Left colon (tissue), 2 donors: ENCODE data around the gene UXS1. TPM values are rescaled to one million over a fixed set of nuclear protein-coding genes. Genes with fewer than 3 reads are reported as not detected.
A peak's percentile ranks its signal among the peaks of the same experiment; 100 is the strongest.

Experiments
- ATAC-seq: fragments of 200-7000 bp; cut with Tn5 transposase; one replicate; pipeline ENCODE4 v1.9.1; 2020; ENCODE audit warnings: mild to moderate bottlenecking, moderate library complexity
- DNase-seq, 2 donors: peaks; one replicate each; pipeline ENCODE4 v3.0.0-alpha.2; 2020
- intact Hi-C, 2 donors: fragments of 100-400 bp; cut with DNase I in 1 of 2; cut with micrococcal nuclease in 1 of 2; formaldehyde crosslinking; loops; one replicate each; pipeline versions ENCODE4 v1.11.2 to v1.14.0; 2022; cut with DNase I, micrococcal nuclease
- total RNA-seq, 2 donors: library from RNA; stranded (reverse); fragmentation: NEBNext Ultra II Directional; extraction: Animal tissue kit (Norgen Biotek cat#: 25700); gene quantifications; one replicate each; pipeline ENCODE4 v1.2.1, GENCODE V29; 2021
- donor health status: DM: no; HTN: no; CAD: no.
- donor health status: DM: yes; HTN: yes; CAD: no.

The UXS1 gene
- total RNA-seq, 2 donors from 2014 or later, result 32.2 to 35.5 TPM

DNA sequence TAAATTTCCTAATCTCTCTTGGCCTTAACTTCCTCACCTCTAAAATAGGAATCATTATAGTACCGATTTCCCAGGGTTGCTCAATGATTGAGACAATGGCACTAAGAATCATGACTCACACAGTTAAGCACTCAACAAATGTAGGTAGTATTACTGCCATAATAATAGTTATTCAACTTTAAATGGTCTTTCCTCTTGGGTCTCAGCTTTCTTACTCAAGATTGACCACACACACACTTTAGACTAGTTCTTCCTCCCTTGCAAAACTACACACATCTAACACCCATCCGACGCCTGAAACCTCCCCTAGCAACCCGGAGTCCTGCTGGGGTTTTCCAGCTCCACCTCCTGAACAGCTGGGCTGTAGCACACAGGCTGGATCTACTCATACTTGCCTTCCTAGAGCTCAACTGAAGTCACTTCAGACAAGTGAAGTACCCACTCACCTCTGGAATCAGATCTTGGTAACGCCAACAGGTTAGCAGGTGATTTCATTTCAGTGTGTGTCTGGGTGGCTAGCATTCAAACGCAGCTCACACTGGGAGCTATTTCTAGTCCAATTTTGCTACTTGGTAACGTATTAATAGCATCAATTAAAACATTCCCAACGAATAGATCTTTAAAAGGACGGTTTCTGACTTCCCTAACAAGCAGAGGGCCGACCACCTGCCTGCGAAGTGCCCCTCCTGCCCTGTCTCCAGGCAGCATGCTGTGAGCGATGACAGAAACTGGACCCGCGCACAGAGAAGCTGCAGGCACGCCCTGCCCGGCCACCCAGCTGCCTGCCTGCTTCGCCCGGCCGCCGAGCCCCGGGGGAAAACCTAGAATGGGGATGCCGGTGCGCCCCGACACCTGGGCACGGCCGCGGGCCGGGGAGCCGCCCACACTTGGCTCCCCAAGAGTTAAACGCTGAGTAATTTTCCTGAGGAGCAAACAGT, 1.1 kb downstream of the UXS1 start:
- peak; percentile 56 to 66 for DNase-seq
- intact Hi-C loops, result no loop called here
- ATAC-seq, result peak; percentile 56

DNA sequence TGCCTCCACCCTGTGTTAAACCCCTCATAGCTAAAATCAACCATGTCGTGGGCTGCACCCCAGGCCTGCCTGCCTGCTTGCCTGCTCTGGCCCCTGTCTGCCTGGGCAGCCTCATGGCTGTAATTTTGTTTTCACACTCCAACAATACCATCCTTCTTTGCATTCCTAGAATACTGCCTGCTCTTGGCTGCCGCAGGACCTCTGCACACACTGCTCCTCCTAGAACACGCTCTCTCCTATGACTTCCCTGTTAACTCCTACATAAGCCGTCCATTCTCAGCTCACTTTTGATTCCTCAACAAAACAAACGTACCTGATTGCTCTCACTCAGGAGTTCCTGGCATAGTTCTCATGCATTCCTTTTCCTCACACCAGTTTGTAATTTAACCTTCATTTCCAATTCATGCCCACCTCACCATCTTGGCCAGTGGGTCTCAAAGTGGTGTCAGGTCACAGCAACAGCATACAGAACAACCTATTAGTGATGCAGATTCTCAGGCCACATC, 2.5 kb downstream of the UXS1 start:
- no peak for ATAC-seq
- intact Hi-C loops, result no loop called here
- no peak for DNase-seq

GRCh38 chr2:106189764-106190468, 4.2 kb downstream of the UXS1 start:
- ATAC-seq (no peak), DNase-seq (no peak)
- intact Hi-C loops, result no loop called here

- intact Hi-C loops, result no loop called here
- DNase-seq (no peak), ATAC-seq (no peak)
Observed at GRCh38 chr2:106189325-106189724, 4.8 kb downstream of the UXS1 start.

GRCh38 chr2:106187273-106187891, 6.7 kb downstream of the UXS1 start:
- intact Hi-C loops, result no loop called here
- peak; percentile 51 for ATAC-seq
- DNase-seq, result no peak

DNA sequence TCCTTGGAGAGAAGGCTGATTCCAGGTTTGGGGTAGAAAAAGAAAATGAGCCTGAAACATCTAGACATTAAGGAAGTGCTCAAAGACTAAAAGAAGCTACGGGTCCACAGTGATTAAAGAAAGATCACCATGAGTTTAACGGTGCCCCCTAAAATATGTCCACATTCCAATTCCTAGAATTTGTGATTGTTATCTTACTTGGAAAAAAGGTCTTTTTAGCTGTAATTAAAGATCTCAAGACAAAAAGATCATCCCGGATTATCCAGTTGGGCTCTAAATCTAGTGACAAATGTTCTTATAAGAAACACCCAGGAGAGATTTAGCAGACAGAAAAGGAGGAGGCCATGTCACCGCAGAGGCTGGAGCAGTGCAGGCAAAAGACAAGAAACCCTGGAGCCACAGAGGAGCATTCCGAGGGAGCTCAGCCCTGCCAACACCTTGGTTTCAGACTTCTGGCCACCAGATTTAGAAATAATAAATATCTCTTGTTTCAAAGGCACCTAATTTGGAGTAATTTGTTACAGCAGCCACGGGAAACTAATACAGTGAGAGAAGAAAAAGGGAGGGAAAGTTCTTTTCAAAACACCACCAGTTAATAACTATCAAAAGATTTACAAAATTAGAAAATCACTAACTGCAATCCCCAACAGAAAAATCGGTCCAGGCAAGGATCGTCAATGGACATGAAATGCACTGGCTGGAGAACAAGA, 8.5 kb downstream of the UXS1 start:
- intact Hi-C loops, result no loop called here
- no peak for ATAC-seq
- no peak for DNase-seq

DNA sequence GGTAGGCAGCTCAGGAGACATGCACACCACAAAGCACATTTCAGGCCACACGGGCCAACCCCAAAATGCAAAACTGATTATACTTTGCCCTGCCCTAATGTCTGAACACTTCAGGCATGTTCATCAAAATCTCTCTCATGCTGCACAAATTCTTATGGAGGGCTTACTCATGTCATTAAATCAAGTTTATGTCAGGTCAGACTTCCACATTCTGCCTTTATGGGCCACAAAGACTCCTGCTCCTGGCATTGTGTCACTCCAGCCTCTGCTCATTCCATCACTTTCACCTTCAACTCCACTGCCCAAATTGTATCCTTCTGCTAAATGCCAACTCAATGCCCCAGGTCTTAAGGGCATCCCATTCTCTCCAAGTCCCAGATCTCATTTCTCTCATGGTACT, 9.2 kb downstream of the UXS1 start:
- DNase-seq, result no peak
- intact Hi-C loops, result no loop called here

DNA sequence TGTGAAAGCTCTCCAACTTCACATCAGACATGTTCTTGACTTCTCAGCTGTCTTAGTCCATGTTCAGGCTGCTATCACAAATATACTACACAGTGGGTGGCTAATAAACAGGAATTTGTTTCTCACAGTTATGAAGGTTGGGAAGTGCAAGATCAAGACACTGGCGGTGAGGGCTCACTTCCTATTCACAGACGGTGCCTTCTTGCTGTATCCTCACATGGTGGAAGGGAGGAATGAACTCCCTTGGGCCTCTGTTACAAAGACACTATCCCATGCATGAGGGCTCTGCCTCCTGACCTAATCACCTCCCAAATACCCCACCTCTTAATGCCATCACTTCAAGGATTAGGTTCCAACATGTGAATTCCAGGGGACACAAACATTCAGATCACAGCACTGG, 9.7 kb downstream of the UXS1 start:
- no peak for DNase-seq
- no peak for ATAC-seq
- intact Hi-C loops, result no loop called here

More for the DNA sequence above, 9.2 kb downstream of the UXS1 start:
- no peak for ATAC-seq

DNA sequence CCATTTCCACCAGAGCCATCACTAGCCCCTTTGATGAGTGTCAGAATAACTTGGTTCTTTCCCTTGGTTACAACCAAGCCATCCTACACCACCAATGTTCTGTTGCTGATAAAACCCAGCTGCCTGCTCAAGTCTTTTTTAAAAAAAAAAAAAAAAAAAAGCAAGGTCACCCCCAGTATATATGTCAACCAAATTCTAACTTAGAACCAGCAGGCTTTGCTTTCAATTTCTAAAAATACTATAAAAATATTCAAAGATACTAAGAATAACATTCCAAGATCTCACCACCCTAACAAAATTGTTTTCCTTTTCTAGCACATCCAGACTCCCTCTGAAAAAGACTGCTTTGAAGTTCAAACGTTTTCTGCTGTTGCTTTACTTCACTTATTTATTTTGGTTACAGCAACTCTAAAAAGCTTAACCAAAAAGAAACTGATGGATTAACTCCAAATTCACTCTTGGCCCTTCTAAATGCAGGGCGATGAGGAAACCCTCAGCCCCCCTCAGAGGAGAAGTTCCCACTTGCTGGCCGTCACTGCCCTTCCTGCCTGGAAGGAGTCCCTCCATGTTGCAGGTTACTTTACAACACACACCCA, 10.9 kb downstream of the UXS1 start:
- DNase-seq, result no peak
- intact Hi-C loops, result no loop called here
- no peak for ATAC-seq

DNA sequence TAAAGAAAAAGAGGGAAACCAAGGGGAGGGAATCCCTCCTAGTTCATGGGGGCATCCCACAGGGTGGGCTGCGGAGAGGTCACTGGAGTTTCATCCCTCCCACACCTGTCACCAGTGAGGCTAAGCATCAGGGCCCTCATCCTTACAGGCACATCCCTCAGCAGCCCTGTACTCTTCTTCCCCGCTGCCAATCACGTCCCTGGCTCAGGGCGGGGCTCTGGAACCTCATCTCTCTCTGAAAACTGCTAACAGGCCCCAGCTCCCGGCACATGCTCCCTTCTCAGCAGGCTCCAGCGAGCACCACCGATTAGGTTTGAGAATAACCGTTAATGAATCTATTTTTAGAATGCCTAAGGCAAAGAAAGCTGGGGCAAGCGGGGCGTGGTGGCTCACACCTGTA, 13.0 kb downstream of the UXS1 start:
- ATAC-seq, result no peak
- intact Hi-C loops, result no loop called here
- DNase-seq, result no peak

GRCh38 chr2:106180602-106181001, 13.5 kb downstream of the UXS1 start:
- ATAC-seq (peak; percentile 64), DNase-seq (no peak)
- intact Hi-C loops, result no loop called here

DNA sequence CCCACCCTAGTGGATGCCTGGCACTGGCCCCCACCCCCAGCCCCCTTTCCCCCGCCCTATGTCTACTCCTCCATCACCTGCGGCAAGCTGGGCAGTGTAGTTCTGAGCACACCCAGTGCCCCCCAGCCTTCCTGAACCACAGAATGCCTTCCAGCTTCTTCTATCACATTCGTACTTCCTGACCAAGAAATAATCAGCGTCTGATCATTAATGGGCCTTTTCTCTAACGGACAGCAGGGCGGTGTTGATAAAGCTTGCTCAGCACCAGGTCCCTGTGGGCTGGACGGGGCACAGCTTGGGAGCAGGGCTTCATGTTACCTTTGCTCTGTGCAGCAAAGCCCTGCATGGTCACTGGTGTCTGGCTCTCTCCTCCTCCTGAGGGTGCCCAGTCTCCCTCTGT, 15.4 kb downstream of the UXS1 start:
- DNase-seq, result no peak
- ATAC-seq, result no peak
- intact Hi-C loops, result no loop called here

DNA sequence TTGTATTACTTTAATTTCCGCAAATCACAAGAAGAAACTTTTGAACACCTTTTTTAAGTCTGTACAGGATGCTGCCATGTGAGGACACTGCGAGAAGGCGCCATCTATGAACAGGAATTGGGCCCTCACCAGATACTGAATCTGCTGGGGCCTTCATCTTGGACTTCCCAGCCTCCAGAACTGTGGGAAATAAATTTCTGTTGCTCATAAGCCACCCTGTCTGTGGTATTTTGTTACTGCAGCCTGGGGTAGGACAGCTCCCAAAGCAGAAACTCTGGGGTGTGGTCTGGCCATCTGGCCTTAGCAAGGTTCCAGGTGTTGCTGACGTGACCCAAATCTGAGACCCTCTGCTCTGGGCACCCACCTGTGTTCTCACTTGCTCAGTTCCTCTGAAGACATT, 16.5 kb downstream of the UXS1 start:
- no peak for ATAC-seq
- intact Hi-C loops, result no loop called here
- DNase-seq, result no peak

DNA sequence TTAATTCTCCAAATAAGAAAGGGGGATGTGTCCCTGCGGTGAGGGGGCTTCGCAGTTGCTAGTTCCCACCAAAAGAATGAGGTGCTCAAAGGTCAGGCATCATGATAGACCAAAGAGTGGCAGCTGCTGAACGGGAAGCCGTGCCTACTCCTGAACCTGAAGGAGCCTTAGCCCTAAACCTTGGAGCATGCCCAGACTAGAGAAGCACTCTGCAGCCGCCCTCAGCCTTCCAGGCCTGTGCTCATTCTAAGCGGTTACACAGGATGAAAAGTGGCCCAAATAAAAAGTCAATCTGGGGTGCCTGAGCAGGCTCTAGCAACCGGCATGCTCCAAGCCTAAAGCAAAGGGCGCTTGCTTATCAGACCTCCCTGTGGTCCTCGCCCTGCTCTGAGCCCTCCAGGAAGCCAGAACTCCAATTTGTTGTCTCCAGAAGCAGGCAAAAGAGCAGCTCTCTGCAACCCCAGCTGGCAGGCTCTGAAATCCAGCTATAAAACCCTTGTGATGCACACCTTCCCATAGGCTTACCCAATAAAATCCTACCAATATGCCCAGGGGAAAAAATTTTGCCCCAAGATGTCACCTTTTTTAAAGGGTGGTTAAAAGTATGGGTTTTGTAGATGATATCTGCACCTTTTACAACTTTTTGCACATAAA, 17.5 kb downstream of the UXS1 start:
- DNase-seq (no peak), ATAC-seq (no peak)
- intact Hi-C loops, result no loop called here

GRCh38 chr2:106175086-106175850, 18.8 kb downstream of the UXS1 start:
- ATAC-seq, result no peak
- intact Hi-C loops, result no loop called here

GRCh38 chr2:106174056-106174455, 20.0 kb downstream of the UXS1 start:
- intact Hi-C loops, result no loop called here
- ATAC-seq (no peak), DNase-seq (no peak)

More at GRCh38 chr2:106175086-106175850, 18.8 kb downstream of the UXS1 start:
- no peak for DNase-seq

DNA sequence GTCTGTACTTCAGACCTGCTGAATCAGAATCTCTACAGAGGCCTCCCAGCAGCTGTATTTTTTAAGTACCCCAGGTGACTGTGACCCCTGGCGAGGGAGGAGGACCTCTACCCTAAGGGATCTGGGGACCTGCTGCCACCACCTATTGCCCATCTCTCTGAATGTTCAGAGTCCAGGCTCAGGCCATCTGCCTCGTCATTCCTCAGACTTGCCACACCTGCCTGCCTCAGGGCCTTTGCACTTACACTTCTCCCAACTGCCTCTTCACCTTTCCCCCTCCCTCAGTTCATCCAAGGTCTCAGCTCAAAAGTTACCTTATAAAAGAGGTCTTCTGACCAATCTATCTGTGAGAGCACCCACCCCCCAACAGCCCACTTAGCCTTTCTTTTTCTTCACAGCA, 21.5 kb downstream of the UXS1 start:
- ATAC-seq (peak; percentile 24), DNase-seq (no peak)
- intact Hi-C loops, result no loop called here
